Middle frontal gyrus (tissue), 1 donor: ENCODE measurements around the gene ZDBF2.
"Not testable (repeated sequence)": the region's sequence is repeated elsewhere in the genome, so short reads cannot be mapped to it uniquely, and the experiment has no call there.

Experiments
- DNase-seq: peaks from one replicate; pipeline ENCODE4 v3.0.0-alpha.2; 2015; ENCODE audit warnings: low spot score; ENCODE audit errors: extremely low spot score

The ZDBF2 gene

DNA sequence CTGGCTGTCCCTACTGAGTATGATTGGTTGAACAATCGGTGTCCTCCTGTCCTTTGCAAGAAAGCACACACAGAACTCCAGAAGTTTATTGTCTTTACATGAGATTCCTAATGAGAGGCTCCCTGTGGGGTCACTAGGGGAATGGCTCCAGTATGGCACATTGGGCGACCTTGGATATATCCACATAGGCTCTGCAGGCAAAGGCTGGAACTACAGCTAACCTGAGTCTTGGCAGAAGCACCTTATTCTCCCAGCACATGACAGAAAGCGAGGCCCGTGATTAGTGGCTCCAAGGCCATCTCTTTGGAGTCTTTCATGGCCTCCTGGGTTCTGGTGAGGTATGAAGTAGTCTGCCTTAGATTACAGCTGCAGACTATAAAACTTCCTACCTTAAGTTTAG, 49.0 kb downstream of the ZDBF2 start:
- DNase-seq, result no peak

DNA sequence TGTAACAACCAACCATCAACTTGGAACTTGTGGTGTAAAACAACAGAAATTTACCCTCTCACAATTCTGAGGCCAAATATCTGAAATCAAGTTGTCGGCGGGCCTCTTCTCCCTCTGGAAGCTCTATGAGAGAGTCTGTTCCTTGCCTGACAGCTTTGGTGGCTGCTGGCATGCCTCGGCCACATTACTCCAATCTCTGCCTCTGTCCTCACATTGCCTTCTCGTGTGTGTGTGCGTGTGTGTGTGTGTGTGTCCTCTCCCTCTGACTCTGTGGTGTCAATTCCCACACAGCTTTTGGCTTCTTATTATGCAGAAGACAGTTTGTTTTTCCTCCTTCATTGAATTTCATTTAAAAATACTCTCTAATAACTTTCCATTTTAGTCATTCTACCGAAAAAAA, 50.4 kb downstream of the ZDBF2 start:
- no peak for DNase-seq

- DNase-seq, result no peak
Observed at GRCh38 chr2:206328974-206329373, 54.5 kb downstream of the ZDBF2 start.

DNA sequence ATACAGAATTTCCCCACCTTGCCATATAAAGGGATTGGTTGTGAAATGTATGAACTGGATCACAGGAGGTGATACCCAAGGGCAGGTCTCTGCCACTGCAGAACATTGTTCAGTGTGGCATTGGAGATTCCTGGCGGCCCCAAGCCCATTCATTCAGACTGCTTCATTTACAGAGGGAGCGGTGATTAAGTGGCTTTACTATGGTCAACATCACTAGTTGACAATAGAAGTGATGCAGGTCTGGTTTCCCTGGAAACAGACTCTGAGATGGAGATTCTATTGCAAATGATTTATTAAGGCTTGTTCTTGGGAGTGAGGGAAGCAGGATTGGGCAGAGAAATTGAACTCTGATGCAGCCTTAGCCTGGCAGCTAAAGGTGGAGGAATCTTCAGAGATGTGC, 62.4 kb downstream of the ZDBF2 start:
- DNase-seq, result no peak

DNA sequence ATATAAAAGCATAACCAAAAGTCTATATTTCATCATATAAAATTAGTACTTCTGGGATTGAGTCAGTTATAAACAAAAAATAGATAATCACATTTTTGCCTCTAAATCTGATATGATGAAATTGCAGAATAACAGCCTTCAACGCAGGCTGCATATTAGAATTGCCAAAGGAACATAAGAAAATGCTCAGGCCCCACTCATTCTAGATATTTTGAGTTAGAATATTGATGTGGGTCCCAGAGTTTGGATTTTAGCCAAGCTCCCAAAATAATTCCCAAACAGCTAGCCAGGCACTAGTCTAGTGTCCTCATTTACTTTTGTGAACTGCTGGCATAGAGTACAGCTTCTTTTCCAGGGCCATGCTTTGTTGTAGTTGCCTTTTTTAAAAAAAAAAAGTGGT, 63.5 kb downstream of the ZDBF2 start:
- DNase-seq, result no peak

- no peak for DNase-seq
Observed at GRCh38 chr2:206341396-206341795, 66.9 kb downstream of the ZDBF2 start.

DNA sequence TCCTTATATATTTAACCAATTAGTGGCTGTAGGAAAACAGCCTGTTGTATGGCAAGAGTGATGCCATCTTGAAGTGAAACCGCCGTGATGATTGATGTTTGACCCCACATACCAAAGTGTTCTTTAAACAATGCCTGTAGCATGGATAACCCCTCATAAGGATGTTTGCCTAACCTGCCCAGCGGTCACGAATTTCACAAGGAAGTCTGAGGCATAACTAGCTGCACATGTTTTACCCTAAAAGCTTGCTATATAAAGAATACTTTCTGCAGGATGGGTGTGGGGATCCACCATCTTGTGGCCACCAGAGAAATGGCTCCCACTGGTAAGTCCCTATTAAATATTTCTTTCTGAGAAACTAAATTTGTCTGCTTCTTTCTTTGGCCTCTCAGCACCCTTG, 68.7 kb downstream of the ZDBF2 start:
- no peak for DNase-seq

DNA sequence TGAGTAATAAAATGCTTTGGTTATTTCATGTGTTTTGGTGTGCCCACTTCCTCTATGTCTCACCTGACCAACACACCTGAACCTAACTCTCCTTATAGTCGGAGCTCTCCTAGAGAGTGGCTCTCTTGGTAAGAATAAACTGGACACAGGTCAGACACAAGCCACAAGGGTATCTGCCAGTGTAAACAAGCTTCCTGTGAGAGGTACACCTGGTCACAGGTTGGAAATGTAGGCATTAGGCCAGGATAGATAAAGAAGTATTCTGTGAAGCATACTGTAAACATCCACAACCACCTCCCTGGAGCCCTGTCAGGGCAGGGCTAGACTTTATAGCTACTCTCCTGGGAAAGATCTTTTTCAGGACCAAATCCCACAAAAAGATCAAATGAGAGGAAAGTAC, 69.4 kb downstream of the ZDBF2 start:
- no peak for DNase-seq

DNA sequence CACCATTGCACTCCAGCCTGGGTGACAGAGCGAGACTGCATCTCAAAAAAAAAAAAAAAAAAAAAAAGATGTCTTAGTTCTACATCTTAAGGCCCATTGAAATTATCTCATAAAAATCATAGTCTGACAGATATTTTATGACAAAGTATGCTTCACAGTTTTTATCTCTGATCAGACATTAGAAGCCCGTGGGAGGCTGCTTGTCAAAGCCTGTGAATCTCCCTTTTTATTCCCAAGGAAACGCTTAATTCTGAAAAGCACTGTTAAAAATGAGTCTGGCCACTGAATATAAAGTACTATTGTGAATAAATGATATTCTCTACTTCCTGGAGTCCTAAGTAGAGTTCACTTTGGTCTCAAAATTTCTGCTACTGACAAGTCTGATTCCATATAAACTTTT, 71.1 kb downstream of the ZDBF2 start:
- DNase-seq, result no peak

- DNase-seq, result no peak
Observed at GRCh38 chr2:206349375-206349774, 74.9 kb downstream of the ZDBF2 start.

DNA sequence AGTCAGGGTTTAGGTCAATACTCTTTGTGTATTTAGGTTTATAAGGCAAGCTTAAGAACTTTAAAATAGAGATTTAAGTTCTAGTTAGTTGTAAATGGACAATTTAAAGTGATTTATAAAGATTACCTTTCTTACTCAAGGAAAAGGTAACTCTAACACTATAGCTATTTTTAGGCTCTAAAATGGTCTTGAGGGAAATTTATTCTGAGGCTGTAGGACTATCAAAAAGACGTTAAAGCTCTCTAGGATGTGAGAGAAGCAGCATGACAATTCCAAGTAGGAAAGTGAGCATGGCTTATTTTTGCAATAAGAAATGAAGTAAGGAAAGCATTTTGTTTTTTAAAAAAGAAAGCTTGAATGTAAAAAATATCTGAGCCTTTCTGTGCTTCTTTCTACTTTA, 78.1 kb downstream of the ZDBF2 start:
- DNase-seq, result no peak

DNA sequence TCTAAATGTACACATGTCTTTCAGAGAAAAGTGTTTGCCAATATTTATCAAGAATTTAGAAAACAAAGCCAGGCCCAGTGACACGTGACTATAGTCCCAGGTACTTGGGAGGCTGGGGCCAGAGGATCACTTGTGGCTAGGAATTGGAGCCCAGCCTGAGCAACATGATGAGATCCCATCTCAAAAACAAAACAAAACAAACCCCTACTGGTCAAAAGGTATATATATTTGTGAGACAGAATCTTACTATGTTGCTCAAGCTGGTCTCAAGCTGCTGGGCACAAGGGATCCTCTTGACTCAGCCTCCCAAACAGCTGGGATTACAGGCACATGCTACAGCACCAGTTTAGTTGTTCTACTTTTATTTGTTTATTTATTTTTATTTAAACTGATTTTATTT, 79.2 kb downstream of the ZDBF2 start:
- no peak for DNase-seq

DNA sequence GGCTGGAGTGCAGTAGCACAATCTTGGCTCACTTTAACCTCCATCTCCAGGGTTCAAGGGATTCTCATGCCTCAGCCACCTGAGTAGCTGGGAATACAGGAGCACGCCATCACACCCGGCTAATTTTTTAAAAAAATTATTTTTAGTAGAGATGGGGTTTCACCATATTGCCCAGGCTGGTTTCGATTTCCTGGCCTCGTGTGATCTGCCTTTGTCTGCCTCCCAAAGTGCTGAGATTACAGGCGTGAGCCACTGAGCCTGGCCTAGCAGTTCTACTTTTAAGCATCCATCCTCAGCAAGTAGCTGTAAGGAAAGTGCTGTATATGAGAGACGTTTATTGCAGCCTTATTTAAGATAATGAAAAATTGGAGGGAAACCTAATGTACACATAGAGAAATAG, 79.7 kb downstream of the ZDBF2 start:
- no peak for DNase-seq

DNA sequence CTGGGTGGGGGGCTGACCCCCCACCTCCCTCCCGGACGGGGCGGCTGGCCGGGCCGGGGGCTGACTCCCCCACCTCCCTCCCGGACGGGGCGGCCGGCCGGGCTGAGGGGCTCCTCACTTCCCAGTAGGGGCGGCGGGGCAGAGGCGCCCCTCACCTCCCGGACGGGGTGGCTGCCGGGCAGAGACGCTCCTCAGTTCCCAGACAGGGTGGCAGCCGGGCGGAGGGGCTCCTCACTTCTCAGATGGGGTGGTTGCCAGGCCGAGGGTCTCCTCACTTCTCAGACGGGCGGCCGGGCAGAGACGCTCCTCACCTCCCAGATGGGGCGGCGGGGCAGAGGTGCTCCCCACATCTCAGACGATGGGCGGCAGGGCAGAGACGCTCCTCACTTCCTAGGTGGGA, 82.4 kb downstream of the ZDBF2 start:
- DNase-seq, result not testable (repeated sequence)

DNA sequence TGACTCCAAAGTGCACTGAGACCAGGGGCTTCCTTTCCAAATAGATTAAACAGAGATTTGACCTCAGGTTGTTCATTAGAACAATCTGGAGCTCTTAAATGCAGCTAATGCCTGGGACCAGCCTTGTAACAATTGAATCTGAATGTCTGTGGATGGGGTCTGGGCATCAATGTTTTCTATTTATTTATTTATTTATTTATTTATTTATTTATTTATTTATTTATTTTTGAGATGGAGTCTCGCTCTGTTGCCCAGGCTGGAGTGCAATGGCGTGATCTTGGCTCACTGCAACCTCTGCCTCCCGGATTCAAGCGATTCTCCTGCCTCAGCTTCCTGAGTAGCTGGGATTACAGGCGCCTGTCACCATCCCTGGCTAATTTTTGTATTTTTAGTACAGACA, 86.4 kb downstream of the ZDBF2 start:
- DNase-seq, result not testable (repeated sequence)

- DNase-seq, result no peak
Observed at GRCh38 chr2:206361407-206362045, 87.1 kb downstream of the ZDBF2 start.
